ENCODE results near the gene CLIC4. TPM values are rescaled to one million over a fixed set of nuclear protein-coding genes. Genes with fewer than 3 reads are reported as not detected.
"Not testable (repeated sequence)": the region's sequence is repeated elsewhere in the genome, so short reads cannot be mapped to it uniquely, and the experiment has no call there.

The CLIC4 gene
- total RNA-seq, 2 experiments from 2014 or later: 7.1 to 7.7 TPM

DNA sequence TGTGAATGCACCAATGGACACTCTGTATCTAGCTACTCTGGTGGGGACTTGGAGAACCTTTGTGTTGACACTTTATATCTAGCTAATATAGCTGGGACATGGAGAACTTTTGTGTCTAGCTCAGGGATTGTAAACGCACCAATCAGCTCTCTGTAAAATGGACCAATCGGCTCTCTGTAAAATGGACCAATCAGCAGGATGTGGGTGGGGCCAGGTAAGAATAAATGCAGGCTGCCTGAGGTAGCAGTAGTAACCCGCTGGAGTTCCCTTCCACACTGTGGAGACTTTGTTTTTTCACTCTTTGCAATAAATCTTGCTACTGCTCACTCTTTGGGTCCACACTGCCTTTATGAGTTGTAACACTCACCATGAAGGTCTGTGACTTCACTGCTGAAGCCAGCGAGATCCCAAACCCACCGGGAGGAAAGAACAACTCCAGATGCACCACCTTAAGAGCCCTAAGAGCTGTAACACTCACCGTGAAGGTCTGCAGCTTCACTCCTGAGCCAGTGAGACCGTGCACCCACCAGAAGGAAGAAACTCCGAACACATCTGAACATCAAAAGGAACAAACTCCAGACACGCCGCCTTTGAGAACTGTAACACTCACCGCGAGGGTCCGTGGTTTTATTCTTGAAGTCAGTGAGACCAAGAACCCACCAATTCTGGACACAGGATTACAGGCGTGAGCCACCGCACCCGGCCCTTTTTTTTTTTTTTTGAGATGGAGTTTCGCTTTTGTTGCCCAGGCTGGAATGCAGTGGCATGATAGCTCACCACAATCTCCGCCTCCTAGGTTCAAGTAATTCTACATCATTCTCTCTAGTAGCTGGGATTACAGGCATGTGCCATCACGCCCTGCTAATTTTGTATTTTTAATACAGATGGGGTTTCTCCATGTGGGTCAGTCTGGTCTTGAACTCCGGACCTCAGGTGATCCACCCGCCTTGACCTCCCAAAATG is 22.9 kb upstream of the CLIC4 start:
- peaks cover 13% of the 10 kb centered on the region for H3K4me1 Mint-ChIP-seq (ENCODE audit: low read depth)
- H3K4me3 Mint-ChIP-seq: peak overlapping the region; percentile 73
- CTCF ChIA-PET; H3K36me3 Mint-ChIP-seq (ENCODE audit: low read depth); H3K9me3 Mint-ChIP-seq (ENCODE audit: insufficient read depth); POLR2A ChIA-PET; H3K27me3 Mint-ChIP-seq (ENCODE audit: low read depth): not testable (repeated sequence)
- ATAC-seq (peak; percentile 51), DNase-seq (peak; percentile 30)
- H3K27ac Mint-ChIP-seq: peak overlapping the region; percentile 70

DNA sequence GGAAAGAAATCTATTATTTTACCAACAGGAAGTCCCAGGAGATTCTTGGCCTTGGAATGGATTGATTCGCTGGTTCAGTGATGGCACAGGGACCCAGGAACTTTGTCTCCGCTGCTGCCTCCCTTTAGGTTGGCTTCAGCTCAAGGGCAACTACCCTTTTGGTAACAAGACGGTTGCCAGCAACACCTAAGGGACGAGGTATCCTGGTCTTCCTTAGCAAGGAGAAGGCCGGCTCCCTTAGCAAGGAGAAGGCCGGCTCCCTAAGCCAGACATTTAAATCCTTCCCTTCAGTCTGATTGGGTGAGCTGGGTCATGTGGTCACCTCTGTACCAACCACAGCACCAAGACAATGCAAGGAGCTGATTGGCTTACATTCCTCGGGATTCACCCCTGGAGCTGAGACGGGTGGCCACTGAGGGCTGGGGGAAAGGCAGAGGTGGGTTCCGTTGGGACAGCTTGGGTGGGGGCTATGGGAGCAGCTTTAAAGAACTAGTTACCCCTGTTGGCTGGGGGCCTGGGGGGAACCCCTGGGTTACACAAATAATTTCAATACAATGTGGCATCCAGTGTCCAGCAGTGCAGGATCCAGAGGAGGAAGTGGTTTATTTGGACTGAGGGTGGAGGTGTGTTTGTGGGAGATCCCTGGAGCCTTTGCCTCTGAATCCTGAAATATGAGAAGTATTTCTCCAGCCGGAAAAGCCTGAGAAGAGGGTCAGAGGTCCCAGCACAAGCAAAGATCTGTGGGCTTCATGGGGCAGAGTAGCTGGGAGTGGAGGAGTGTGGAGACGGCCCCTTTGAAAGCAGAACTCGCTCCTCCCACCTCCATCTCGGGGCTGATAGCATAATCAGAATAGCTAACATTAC is 20.7 kb upstream of the CLIC4 start:
- no peaks in the 10 kb centered on the region for H3K36me3 Mint-ChIP-seq (ENCODE audit: low read depth)

GRCh38 chr1:24725209-24725651 is 20.0 kb upstream of the CLIC4 start:
- no peaks in the 10 kb centered on the region for H3K27me3 Mint-ChIP-seq (ENCODE audit: low read depth)
- POLR2A ChIA-PET: no interaction called here
- CTCF ChIA-PET: interaction anchor here (0.7 kb wide), 1 partner anchor 123 kb away, joined by 3 read pairs; no protein-coding TSS in a partner anchor
- DNase-seq (no peak), ATAC-seq (no peak)
- H3K9me3 Mint-ChIP-seq (ENCODE audit: insufficient read depth): peaks cover 4% of the 10 kb centered on the region
- no peak overlapping the region for H3K4me3 Mint-ChIP-seq
- H3K27ac Mint-ChIP-seq: no peak overlapping the region
- H3K36me3 Mint-ChIP-seq (ENCODE audit: low read depth): no peaks in the 10 kb centered on the region
- peaks cover 19% of the 10 kb centered on the region for H3K4me1 Mint-ChIP-seq (ENCODE audit: low read depth)

More for the DNA sequence above, 20.7 kb upstream of the CLIC4 start:
- ChIA-PET CTCF (interaction anchor here (0.7 kb wide), 1 partner anchor 124 kb away, joined by 3 read pairs; no protein-coding TSS in a partner anchor), POLR2A (no interaction called here)
- H3K27me3 Mint-ChIP-seq (ENCODE audit: low read depth): no peaks in the 10 kb centered on the region
- H3K27ac Mint-ChIP-seq: no peak overlapping the region
- peaks cover 4% of the 10 kb centered on the region for H3K9me3 Mint-ChIP-seq (ENCODE audit: insufficient read depth)
- no peak for DNase-seq
- H3K4me1 Mint-ChIP-seq (ENCODE audit: low read depth): peaks cover 19% of the 10 kb centered on the region
- H3K4me3 Mint-ChIP-seq: no peak overlapping the region
- ATAC-seq: no peak

GRCh38 chr1:24726741-24727140 is 18.5 kb upstream of the CLIC4 start:
- Mint-ChIP-seq H3K27me3 (ENCODE audit: low read depth) (no peaks in the 10 kb centered on the region), H3K4me1 (ENCODE audit: low read depth) (peaks cover 19% of the 10 kb centered on the region), H3K27ac (no peak overlapping the region), H3K4me3 (no peak overlapping the region), H3K36me3 (ENCODE audit: low read depth) (no peaks in the 10 kb centered on the region), H3K9me3 (ENCODE audit: insufficient read depth) (peaks cover 4% of the 10 kb centered on the region)
- POLR2A ChIA-PET: no interaction called here
- ATAC-seq (no peak), DNase-seq (no peak)
- CTCF ChIA-PET: no interaction called here

GRCh38 chr1:24727501-24728216 is 17.6 kb upstream of the CLIC4 start:
- no peaks in the 10 kb centered on the region for H3K27me3 Mint-ChIP-seq (ENCODE audit: low read depth)
- H3K9me3 Mint-ChIP-seq (ENCODE audit: insufficient read depth): no peaks in the 10 kb centered on the region
- H3K4me3 Mint-ChIP-seq: no peak overlapping the region
- no peaks in the 10 kb centered on the region for H3K36me3 Mint-ChIP-seq (ENCODE audit: low read depth)
- no peak overlapping the region for H3K27ac Mint-ChIP-seq
- POLR2A ChIA-PET: interaction anchor here (0.7 to 1.1 kb wide), 2 partner anchors 12 to 389 kb away, joined by 3 read pairs; no protein-coding TSS in a partner anchor
- peak; percentile 53 for ATAC-seq
- peak; percentile 25 for DNase-seq
- CTCF ChIA-PET: interaction anchor here (1.2 kb wide), 1 partner anchor 103 kb away, joined by 3 read pairs; no protein-coding TSS in a partner anchor
- peaks cover 11% of the 10 kb centered on the region for H3K4me1 Mint-ChIP-seq (ENCODE audit: low read depth)

DNA sequence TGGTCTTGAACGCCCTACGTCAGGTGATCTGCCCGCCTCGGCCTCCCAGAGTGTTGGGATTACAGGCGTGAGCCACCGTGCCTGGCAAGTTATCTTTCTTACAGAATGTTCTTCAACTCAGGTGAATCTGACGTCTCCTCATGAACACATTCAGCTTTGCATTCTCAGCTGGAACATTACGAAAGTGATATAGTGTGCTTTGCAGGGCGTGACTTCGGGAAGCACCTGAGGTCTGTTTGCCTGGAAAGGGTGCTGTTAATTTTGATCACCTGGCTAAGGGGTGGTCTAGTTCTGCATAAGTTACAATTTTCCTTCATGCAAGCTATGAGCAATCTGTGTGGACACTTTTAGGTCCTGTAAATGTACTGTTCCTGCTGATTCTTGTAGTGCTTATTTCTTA is 16.3 kb upstream of the CLIC4 start:
- POLR2A ChIA-PET: no interaction called here

GRCh38 chr1:24732186-24732885 is 12.9 kb upstream of the CLIC4 start:
- peaks cover 13% of the 10 kb centered on the region for H3K4me1 Mint-ChIP-seq (ENCODE audit: low read depth)
- DNase-seq (no peak), ATAC-seq (no peak)
- H3K9me3 Mint-ChIP-seq (ENCODE audit: insufficient read depth): no peaks in the 10 kb centered on the region
- H3K4me3 Mint-ChIP-seq: no peak overlapping the region
- CTCF ChIA-PET: interaction anchor here (1.7 kb wide), 1 partner anchor 12 kb away, joined by 5 read pairs; the partner anchor contains the start of gene CLIC4
- no peaks in the 10 kb centered on the region for H3K27me3 Mint-ChIP-seq (ENCODE audit: low read depth)
- POLR2A ChIA-PET: no interaction called here
- no peaks in the 10 kb centered on the region for H3K36me3 Mint-ChIP-seq (ENCODE audit: low read depth)
- H3K27ac Mint-ChIP-seq: no peak overlapping the region

More for the DNA sequence above, 16.3 kb upstream of the CLIC4 start:
- no peak for ATAC-seq
- Mint-ChIP-seq H3K27me3 (ENCODE audit: low read depth) (no peaks in the 10 kb centered on the region), H3K9me3 (ENCODE audit: insufficient read depth) (no peaks in the 10 kb centered on the region), H3K4me1 (ENCODE audit: low read depth) (peaks cover 9% of the 10 kb centered on the region), H3K4me3 (no peak overlapping the region), H3K36me3 (ENCODE audit: low read depth) (no peaks in the 10 kb centered on the region), H3K27ac (no peak overlapping the region)
- CTCF ChIA-PET: interaction anchor here (1.2 kb wide), 1 partner anchor 102 kb away, joined by 3 read pairs; no protein-coding TSS in a partner anchor
- no peak for DNase-seq

- ATAC-seq; DNase-seq; POLR2A ChIA-PET; H3K27ac Mint-ChIP-seq; H3K4me1 Mint-ChIP-seq (ENCODE audit: low read depth); H3K27me3 Mint-ChIP-seq (ENCODE audit: low read depth); H3K4me3 Mint-ChIP-seq; H3K9me3 Mint-ChIP-seq (ENCODE audit: insufficient read depth); H3K36me3 Mint-ChIP-seq (ENCODE audit: low read depth): not testable (repeated sequence)
- CTCF ChIA-PET: interaction anchor here (1.7 kb wide), 1 partner anchor 11 kb away, joined by 5 read pairs; the partner anchor contains the start of gene CLIC4
Measured at GRCh38 chr1:24733342-24733741, 11.9 kb upstream of the CLIC4 start.

DNA sequence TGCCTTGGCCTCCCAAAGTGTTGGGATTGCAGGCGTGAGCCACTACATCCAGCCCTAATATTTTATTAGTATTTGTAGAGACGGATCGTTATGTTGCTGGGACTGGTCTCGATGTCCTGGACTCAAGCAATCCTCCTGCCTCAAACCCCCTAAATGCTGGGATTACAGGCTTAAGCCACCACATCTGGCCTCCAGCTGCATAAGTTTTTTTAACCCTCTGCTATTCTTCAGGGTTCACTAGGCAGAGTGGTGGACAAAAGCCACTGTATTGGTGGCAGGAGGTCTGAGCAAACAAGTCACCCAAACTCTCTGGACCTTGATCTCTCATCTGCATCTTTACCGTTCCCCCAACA is 10.1 kb upstream of the CLIC4 start:
- ChIA-PET CTCF (interaction anchor here (1.1 kb wide), 1 partner anchor 102 kb away, joined by 4 read pairs; no protein-coding TSS in a partner anchor), POLR2A (no interaction called here)

DNA sequence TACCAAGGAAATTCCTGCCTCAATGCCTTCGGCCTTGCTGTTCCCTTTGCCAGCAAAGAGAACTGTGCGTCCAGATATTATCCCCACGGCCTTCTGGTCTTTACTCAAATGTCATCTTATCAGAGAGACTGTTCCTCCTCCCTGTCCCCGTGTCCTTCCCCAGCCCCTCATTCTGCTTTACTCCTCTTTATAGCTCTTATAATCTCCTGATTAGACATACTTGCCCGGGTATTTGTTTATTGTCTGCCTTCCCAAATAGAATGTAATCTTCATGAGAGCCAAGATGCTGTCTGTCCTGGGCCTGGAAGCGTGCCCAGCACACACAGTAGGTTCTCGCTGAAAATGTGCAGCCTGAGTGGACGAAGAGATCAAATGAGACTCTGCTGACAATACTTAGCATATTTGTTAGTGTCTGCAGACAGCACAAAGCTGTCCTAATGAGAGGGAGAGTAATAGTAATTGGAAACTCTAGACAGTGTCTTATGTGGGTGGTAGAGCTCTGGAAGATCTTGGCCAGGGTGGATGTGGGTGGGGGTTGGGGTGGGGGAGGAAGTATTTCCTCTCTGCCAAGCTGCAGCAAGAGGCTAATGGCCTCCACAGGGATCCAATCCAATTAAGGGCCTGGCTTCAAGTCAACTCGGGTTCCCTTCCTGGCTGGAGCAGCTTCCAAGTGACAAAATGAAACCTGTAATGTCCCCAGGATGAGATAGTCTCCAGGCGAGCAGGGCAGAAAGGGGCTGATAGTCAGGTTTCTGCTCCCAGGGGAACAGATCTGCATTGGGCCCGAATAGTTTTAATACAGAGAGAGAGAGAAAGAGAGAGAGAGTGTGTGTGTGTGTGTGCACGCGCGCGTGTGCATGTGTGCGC is 9.5 kb upstream of the CLIC4 start:
- POLR2A ChIA-PET: no interaction called here
- no peak for ATAC-seq

More for the DNA sequence above, 10.1 kb upstream of the CLIC4 start:
- no peaks in the 10 kb centered on the region for H3K27me3 Mint-ChIP-seq (ENCODE audit: low read depth)
- H3K4me3 Mint-ChIP-seq: no peak overlapping the region
- no peak for ATAC-seq
- no peak for DNase-seq
- H3K9me3 Mint-ChIP-seq (ENCODE audit: insufficient read depth): no peaks in the 10 kb centered on the region
- H3K36me3 Mint-ChIP-seq (ENCODE audit: low read depth): no peaks in the 10 kb centered on the region
- no peak overlapping the region for H3K27ac Mint-ChIP-seq
- peaks cover 7% of the 10 kb centered on the region for H3K4me1 Mint-ChIP-seq (ENCODE audit: low read depth)

More for the DNA sequence above, 9.5 kb upstream of the CLIC4 start:
- no peak for DNase-seq
- H3K4me1 Mint-ChIP-seq (ENCODE audit: low read depth): peaks cover 7% of the 10 kb centered on the region
- no peaks in the 10 kb centered on the region for H3K27me3 Mint-ChIP-seq (ENCODE audit: low read depth)
- no peaks in the 10 kb centered on the region for H3K9me3 Mint-ChIP-seq (ENCODE audit: insufficient read depth)
- CTCF ChIA-PET: interaction anchor here (1.1 kb wide), 1 partner anchor 101 kb away, joined by 4 read pairs; no protein-coding TSS in a partner anchor
- no peak overlapping the region for H3K27ac Mint-ChIP-seq
- H3K36me3 Mint-ChIP-seq (ENCODE audit: low read depth): no peaks in the 10 kb centered on the region
- H3K4me3 Mint-ChIP-seq: no peak overlapping the region

All from activated CD8-positive, alpha-beta T cell treated with anti-CD3 and anti-CD28 coated beads, Interleukin-2, amount 10 ng/mL, durations not matched to agents 7 days and 5 days (primary cell).